Naive B cell (primary cell): Measurements from ENCODE around the gene SEMA3F. TPM values are rescaled to one million over a fixed set of nuclear protein-coding genes. Genes with fewer than 3 reads are reported as not detected.

Experiments used
- ATAC-seq, 2 donors: fragments of 150-1000 bp; cut with Tn5 transposase; 2 replicates each; pipeline ENCODE4 v1.10.0; 2021; ENCODE audit warnings: low read depth in 2 of 2, mild to moderate bottlenecking in 2 of 2, moderate library complexity in 2 of 2
- DNase-seq: peaks from one replicate; pipeline ENCODE4 v3.0.0; 2022
- H3K27ac Mint-ChIP-seq, 6 donors: one replicate each; pipeline ENCODE4 v1.8.0; 2020 to 2022; ENCODE audit warnings: mild to moderate bottlenecking in 6 of 6, mixed read lengths in 6 of 6, moderate library complexity in 5 of 6, inconsistent platforms in 2 of 6
- H3K27me3 Mint-ChIP-seq, 3 donors: one replicate each; pipeline ENCODE4 v1.8.0; 2021 to 2022; ENCODE audit warnings: mixed read lengths in 3 of 3, mild to moderate bottlenecking in 1 of 3
- H3K36me3 Mint-ChIP-seq, 2 donors: one replicate each; pipeline ENCODE4 v1.8.0; 2020 to 2022; ENCODE audit warnings: mixed read lengths in 2 of 2, inconsistent platforms in 1 of 2, mild to moderate bottlenecking in 1 of 2
- H3K4me1 Mint-ChIP-seq, 3 donors: one replicate each; pipeline ENCODE4 v1.8.0; 2020 to 2022; ENCODE audit warnings: mixed read lengths in 3 of 3, inconsistent platforms in 1 of 3, mild to moderate bottlenecking in 1 of 3, moderate library complexity in 1 of 3
- H3K4me3 Mint-ChIP-seq, 8 donors: one replicate each; pipeline ENCODE4 v1.8.0; 2020 to 2022; ENCODE audit warnings: mild to moderate bottlenecking in 8 of 8, mixed read lengths in 8 of 8, moderate library complexity in 8 of 8, inconsistent platforms in 2 of 8
- H3K9me3 Mint-ChIP-seq, 7 donors: one replicate each; pipeline ENCODE4 v1.8.0; 2020 to 2022; ENCODE audit warnings: mixed read lengths in 7 of 7, mild to moderate bottlenecking in 5 of 7, inconsistent platforms in 2 of 7, moderate library complexity in 1 of 7
- polyA plus RNA-seq, 6 donors: library from polyadenylated mRNA; unstranded; fragments of 300-500 nt; fragmentation: Illumina TruSeq; gene quantifications; one replicate each; pipeline ENCODE4 v1.2.3, GENCODE V29; 2021; ENCODE audit warnings: low read depth in 6 of 6

The SEMA3F gene
- polyA plus RNA-seq, 6 donors from 2014 or later, result not detected

- peaks cover 0 to 55% (median 31%) of the 10 kb centered on the region in 3 donors for H3K27me3 Mint-ChIP-seq
- H3K27ac Mint-ChIP-seq, result peak overlapping the region in 1 of 6 donors; percentile 66
These were observed 17.6 kb upstream of the SEMA3F start for GRCh38 chr3:50137531-50137930.

GRCh38 chr3:50138266-50139200, 16.6 kb upstream of the SEMA3F start:
- H3K36me3 Mint-ChIP-seq, result no peaks in the 10 kb centered on the region
- peaks cover 4 to 10% (median 5%) of the 10 kb centered on the region in 3 donors for H3K4me1 Mint-ChIP-seq
- no peak overlapping the region for H3K4me3 Mint-ChIP-seq
- H3K9me3 Mint-ChIP-seq, result no peaks in the 10 kb centered on the region
- ATAC-seq (no peak), DNase-seq (no peak)
- peak overlapping the region in 1 of 6 donors; percentile 12 for H3K27ac Mint-ChIP-seq
- peaks cover 0 to 51% (median 31%) of the 10 kb centered on the region in 3 donors for H3K27me3 Mint-ChIP-seq

More at GRCh38 chr3:50137531-50137930, 17.6 kb upstream of the SEMA3F start:
- Mint-ChIP-seq H3K4me1 (peaks cover 4 to 10% (median 5%) of the 10 kb centered on the region in 3 donors), H3K4me3 (peak overlapping the region in 1 of 8 donors; percentile 63), H3K9me3 (no peaks in the 10 kb centered on the region), H3K36me3 (no peaks in the 10 kb centered on the region)
- ATAC-seq (no peak), DNase-seq (no peak)

DNA sequence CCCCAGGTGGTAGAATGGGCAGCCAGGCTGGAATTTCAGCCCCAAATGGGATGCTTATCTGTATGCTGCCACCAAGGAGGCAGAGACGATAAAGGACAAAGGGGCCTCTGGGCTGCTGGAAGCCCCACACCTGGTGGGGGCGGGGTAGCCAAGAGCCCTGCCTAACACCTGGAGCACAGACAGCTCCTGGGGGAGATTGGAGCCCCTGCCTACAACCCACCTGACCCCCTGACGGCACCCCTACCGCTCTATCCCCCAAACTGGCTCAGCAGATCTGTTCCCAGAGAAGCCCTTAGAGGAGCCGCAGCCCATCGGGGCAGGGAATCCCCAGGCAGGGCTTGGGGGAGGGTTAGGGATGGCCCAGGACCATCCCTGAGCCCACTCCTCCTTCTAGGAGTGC, 15.8 kb upstream of the SEMA3F start:
- no peaks in the 10 kb centered on the region for H3K36me3 Mint-ChIP-seq
- ATAC-seq, result no peak
- H3K27ac Mint-ChIP-seq, result no peak overlapping the region
- peaks cover 4 to 10% (median 5%) of the 10 kb centered on the region in 3 donors for H3K4me1 Mint-ChIP-seq
- no peak overlapping the region for H3K4me3 Mint-ChIP-seq
- peaks cover 0 to 45% (median 31%) of the 10 kb centered on the region in 3 donors for H3K27me3 Mint-ChIP-seq
- no peak for DNase-seq
- no peaks in the 10 kb centered on the region for H3K9me3 Mint-ChIP-seq

DNA sequence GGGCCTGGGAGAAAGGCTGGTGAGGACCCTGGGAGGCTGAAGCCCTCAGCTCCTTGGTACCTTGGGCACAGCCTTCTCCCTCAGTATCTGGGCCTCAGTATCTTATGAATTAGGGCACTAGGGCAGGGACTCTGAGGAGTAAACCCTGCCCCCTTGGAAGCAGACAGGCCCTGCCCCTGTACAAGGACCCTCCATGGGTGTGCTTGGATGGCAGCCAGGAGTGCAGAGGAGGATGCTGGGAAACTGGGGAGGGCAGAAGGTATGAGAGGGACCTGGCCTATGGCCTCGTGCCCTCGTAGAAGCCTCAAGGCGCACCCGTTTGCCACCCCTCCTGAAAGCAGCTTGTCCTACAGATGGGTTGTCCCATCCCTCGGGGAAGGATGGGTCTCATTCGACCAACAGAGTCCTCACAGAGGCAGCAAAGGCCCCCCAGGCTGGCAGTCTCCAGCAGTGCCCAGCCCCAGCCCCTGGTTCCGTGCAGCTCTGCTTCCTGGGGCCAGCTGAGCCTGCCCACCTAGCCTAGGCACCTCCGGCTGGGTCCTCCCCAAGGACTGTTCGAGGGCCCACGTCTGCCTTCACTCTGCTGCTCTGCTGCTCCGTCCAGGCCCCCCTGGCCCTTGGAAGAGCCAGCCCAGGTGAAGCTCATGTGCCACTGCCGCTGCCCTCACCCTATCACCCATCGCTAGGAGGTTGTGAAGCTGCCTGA, 15.3 kb upstream of the SEMA3F start:
- Mint-ChIP-seq H3K4me1 (peaks cover 4 to 10% (median 5%) of the 10 kb centered on the region in 3 donors), H3K36me3 (no peaks in the 10 kb centered on the region), H3K27ac (peak overlapping the region in 1 of 6 donors; percentile 74), H3K4me3 (no peak overlapping the region), H3K27me3 (peaks cover 0 to 39% (median 31%) of the 10 kb centered on the region in 3 donors), H3K9me3 (no peaks in the 10 kb centered on the region)
- no peak for DNase-seq
- peak in 1 of 2 donors; percentile 13 for ATAC-seq

DNA sequence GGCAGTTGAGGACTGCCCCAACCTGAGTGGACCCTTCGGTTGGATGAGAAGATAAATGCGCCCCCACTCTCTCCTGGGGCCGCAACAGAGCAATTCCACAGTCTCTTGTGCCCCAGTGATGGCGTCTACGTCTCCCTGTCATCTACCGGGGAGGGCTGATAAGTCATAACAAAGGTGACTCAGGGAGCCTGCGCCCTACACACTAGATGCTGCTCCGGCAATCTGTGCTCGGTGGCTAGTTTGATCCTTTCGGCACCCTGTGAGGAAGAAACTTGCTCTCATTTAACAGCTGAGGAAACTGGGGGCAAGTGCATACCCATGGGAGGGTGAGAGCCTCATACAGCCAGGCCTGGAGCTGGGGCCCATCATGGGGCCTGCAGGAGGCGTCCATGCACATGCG, 14.1 kb upstream of the SEMA3F start:
- Mint-ChIP-seq H3K4me3 (no peak overlapping the region), H3K27me3 (peaks cover 0 to 38% (median 31%) of the 10 kb centered on the region in 3 donors), H3K27ac (no peak overlapping the region), H3K9me3 (no peaks in the 10 kb centered on the region), H3K4me1 (peaks cover 4 to 10% (median 5%) of the 10 kb centered on the region in 3 donors), H3K36me3 (no peaks in the 10 kb centered on the region)
- ATAC-seq (no peak), DNase-seq (no peak)

GRCh38 chr3:50146316-50146901, 8.7 kb upstream of the SEMA3F start:
- Mint-ChIP-seq H3K36me3 (no peaks in the 10 kb centered on the region), H3K27ac (no peak overlapping the region), H3K4me1 (no peaks in the 10 kb centered on the region), H3K27me3 (peaks cover 4 to 27% (median 13%) of the 10 kb centered on the region in 3 donors), H3K9me3 (no peaks in the 10 kb centered on the region), H3K4me3 (no peak overlapping the region)
- DNase-seq (no peak), ATAC-seq (no peak)

DNA sequence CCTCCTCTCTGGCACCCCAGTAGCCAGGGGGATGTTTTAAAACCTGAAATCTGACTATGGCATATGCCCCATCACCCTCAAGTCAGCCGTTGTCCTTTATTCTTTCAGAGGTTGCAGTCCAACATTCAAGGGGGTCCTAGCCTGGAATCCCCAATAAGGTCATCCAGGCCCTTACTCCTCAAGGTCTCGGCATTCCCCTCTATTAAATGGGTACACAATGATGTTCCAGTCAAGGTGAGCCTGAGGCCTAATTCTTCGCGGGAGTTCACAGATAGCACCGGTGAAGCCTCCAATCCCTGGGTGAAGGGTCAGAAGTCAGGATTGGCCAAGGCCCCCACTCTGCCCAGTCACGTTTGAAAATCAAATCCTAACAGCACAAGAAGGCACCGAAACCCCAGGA, 8.1 kb upstream of the SEMA3F start:
- H3K27ac Mint-ChIP-seq, result no peak overlapping the region
- ATAC-seq (no peak), DNase-seq (no peak)
- peaks cover 4 to 30% (median 10%) of the 10 kb centered on the region in 3 donors for H3K27me3 Mint-ChIP-seq
- no peak overlapping the region for H3K4me3 Mint-ChIP-seq
- H3K36me3 Mint-ChIP-seq, result no peaks in the 10 kb centered on the region
- no peaks in the 10 kb centered on the region for H3K9me3 Mint-ChIP-seq
- no peaks in the 10 kb centered on the region for H3K4me1 Mint-ChIP-seq

DNA sequence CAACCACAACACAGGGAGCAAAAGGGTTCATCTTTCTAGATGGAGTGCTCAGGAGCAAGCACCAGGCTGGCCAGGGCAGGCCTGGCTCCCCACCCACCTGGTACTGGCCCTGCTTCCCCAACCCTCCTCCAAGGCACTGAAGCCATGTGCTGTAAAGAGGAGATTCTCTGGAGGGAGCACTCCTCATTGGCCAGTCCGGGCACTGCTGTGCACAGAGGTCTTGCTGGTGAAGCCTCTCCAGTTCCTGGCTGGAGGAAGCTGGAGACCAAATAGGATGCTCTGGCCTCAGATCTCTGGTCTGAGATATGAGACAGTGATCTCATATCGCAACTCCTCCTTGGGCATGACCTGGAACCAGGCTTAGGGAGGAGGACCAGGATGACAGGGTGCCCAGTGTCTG, 7.7 kb upstream of the SEMA3F start:
- ATAC-seq (no peak), DNase-seq (no peak)
- Mint-ChIP-seq H3K27me3 (peaks cover 7 to 26% (median 10%) of the 10 kb centered on the region in 3 donors), H3K36me3 (no peaks in the 10 kb centered on the region), H3K4me1 (no peaks in the 10 kb centered on the region), H3K27ac (no peak overlapping the region), H3K9me3 (no peaks in the 10 kb centered on the region), H3K4me3 (peak overlapping the region in 1 of 8 donors; percentile 52)

DNA sequence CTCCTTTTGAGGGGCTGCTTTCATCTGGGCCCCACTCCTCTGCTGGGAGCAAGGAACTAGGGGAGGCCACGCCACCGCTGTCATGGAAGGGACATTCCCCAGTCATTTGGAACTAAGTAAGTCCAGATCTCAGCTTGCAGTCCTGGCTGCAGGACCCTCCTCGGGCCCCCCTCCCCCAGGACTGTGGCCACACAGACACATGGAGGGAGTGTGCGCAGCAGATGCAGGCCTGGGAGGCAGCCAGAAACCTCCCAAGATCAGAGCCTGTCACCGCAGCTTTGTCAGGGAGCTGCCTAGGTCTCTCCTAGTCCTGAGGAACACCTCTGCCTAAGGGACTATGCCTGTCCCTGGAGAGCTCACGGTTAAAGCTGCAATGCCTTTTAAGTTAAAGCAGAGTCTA, 7.3 kb upstream of the SEMA3F start:
- H3K27me3 Mint-ChIP-seq, result peaks cover 8 to 24% (median 10%) of the 10 kb centered on the region in 3 donors
- no peaks in the 10 kb centered on the region for H3K9me3 Mint-ChIP-seq
- no peak overlapping the region for H3K27ac Mint-ChIP-seq

DNA sequence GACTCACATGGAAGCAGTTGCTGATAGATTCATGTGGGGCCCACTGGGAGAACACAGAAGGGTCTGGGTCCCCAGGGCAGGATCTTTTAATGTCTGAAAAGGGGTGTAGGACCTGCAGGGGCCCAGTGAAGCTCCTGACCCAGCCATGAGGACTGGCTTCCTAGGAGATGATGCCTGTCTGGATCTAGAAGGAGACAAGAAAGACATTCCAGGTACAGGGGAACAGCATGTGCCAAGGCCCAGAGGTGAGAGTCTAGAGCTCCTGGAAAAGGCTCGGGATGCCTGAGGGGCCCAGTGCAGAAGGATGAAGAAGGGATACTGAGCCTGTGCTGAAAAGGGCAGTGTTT, 4.7 kb upstream of the SEMA3F start:
- DNase-seq, result no peak
- Mint-ChIP-seq H3K27ac (no peak overlapping the region), H3K4me1 (peaks cover 10 to 14% (median 11%) of the 10 kb centered on the region in 3 donors), H3K36me3 (no peaks in the 10 kb centered on the region), H3K4me3 (peak overlapping the region in 1 of 8 donors; percentile 4), H3K27me3 (peaks cover 15 to 40% (median 27%) of the 10 kb centered on the region in 3 donors), H3K9me3 (no peaks in the 10 kb centered on the region)
- ATAC-seq, result no peak

More for the DNA sequence above, 7.3 kb upstream of the SEMA3F start:
- Mint-ChIP-seq H3K4me1 (no peaks in the 10 kb centered on the region), H3K36me3 (no peaks in the 10 kb centered on the region), H3K4me3 (no peak overlapping the region)
- no peak for ATAC-seq
- DNase-seq, result no peak

DNA sequence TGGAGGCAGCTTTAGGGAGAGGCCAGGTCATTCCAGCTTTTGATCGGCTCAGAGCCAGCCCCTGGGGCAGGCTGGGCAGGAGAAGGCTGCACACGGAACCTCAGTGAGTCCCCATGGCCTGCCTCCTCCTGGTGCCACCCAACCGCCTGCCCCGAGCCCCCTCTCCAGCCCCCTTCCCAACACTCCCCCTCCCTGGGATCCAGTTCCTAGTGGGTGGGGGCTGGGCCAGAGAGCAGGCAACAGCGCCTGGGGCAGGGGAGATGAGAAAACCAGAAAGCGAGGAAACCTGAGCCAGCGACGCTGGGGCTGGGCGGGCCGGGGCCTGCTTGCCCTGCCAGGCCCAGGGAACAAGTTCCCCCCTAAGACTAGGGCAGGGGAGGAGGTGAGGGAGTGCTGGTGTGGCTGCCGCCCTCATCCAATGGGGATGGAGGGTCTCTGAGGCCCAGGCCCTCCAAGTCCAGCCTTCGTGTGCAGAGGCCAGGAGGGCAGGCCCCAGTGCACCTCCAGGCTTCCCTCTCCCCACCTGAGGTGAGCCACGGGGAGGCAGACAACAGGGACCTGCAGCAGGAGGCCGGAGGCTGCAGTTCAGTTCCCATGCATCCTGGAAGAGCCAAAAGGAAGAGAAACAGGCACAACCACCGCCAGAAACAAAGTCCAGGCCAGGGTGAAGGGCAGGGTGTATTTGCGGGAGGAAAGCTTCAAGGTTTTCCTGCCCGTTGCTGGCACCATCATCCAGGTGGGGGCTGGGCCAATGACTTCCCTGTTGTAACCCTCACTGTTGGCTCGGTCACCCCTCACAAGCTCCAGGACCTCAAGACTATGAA, 4.0 kb upstream of the SEMA3F start:
- H3K4me1 Mint-ChIP-seq, result peaks cover 15 to 20% (median 16%) of the 10 kb centered on the region in 3 donors
- H3K27me3 Mint-ChIP-seq, result peaks cover 20 to 46% (median 32%) of the 10 kb centered on the region in 3 donors
- no peak overlapping the region for H3K27ac Mint-ChIP-seq
- ATAC-seq (no peak), DNase-seq (no peak)
- H3K4me3 Mint-ChIP-seq, result no peak overlapping the region
- H3K36me3 Mint-ChIP-seq, result no peaks in the 10 kb centered on the region
- no peaks in the 10 kb centered on the region for H3K9me3 Mint-ChIP-seq

GRCh38 chr3:50151728-50152127, 3.4 kb upstream of the SEMA3F start:
- Mint-ChIP-seq H3K27me3 (peaks cover 22 to 49% (median 39%) of the 10 kb centered on the region in 3 donors), H3K36me3 (no peaks in the 10 kb centered on the region), H3K4me3 (no peak overlapping the region), H3K27ac (no peak overlapping the region), H3K4me1 (peaks cover 15 to 21% (median 17%) of the 10 kb centered on the region in 3 donors), H3K9me3 (no peaks in the 10 kb centered on the region)
- DNase-seq, result no peak
- ATAC-seq, result no peak
